Body of pancreas (tissue), 4 donors: Measurements from ENCODE around the gene MARCO. TPM values are rescaled to one million over a fixed set of nuclear protein-coding genes. Genes with fewer than 3 reads are reported as not detected.

Experiments
- ATAC-seq: fragments of 150-250 bp; one replicate; pipeline ENCODE4 v1.9.1; 2016
- DNase-seq, 4 donors: peaks; one replicate each; pipeline ENCODE4 v3.0.0-alpha.2; 2019
- H3K27ac ChIP-seq, 4 donors: fragments of 200-600 bp; sonication (generic); 1 replicate in 3 of 4; 2 replicates in 1 of 4; pipeline versions ENCODE4 v1.5.1 to v1.6.1; 2016 to 2019; ENCODE audit warnings: mild to moderate bottlenecking in 1 of 4, mixed read lengths in 1 of 4, moderate library complexity in 1 of 4
- H3K27me3 ChIP-seq, 2 donors: fragments of 200-600 bp; sonication (generic); one replicate each; pipeline ENCODE4 v1.6.0; 2016; ENCODE audit warnings: mild to moderate bottlenecking in 1 of 2
- H3K36me3 ChIP-seq, 2 donors: fragments of 200-600 bp; sonication (generic); replicated peaks in 1 of 2; 2 replicates each; pipeline ENCODE4 v1.5.1; 2016; ENCODE audit warnings: low read depth in 2 of 2; ENCODE audit not compliant: insufficient read depth in 1 of 2
- H3K4me1 ChIP-seq: fragments of 200-600 bp; sonication (generic); one replicate; pipeline ENCODE4 v1.6.0; 2016
- H3K4me3 ChIP-seq, 2 donors: fragments of 200-600 bp; sonication (generic); 1 replicate in 1 of 2; 2 replicates in 1 of 2; pipeline ENCODE4 v1.5.1; 2016 to 2019
- H3K9me3 ChIP-seq, 3 donors: fragments of 200-600 bp; sonication (generic); 1 replicate in 2 of 3; 2 replicates in 1 of 3; pipeline ENCODE4 v1.5.1; 2016
- POLR2A ChIP-seq, 3 donors: fragments of 450-650 bp; IDR thresholded peaks; one replicate each; pipeline ENCODE4 v1.6.1; 2016; ENCODE audit warnings: antibody characterized with exemption in 3 of 3, mild to moderate bottlenecking in 2 of 3
- WGBS, 2 donors: methylation state at CpG; one replicate each; pipeline ENCODE4 v1.1.5; 2017; 5-methylcytosine and 5-hydroxymethylcytosine counted together
- intact Hi-C: fragments of 100-400 bp; cut with DNase I; formaldehyde crosslinking; loops from one replicate; pipeline ENCODE4 v1.15.1; 2023
- total RNA-seq, 2 donors: library from RNA; depleted of rRNA; stranded (reverse); fragments of >200 nt; gene quantifications; one replicate each; pipeline ENCODE4 v1.1.0, GENCODE V29; 2016
- TF ChIP-seq, protein P1 (sequence below), 7 experiments: fragments of 450-650 bp in 4 of 7; fragments of 200-600 bp in 3 of 7; sonication (generic) in 3 of 7; IDR thresholded peaks; one replicate each; pipeline ENCODE4 v1.5.1; 2016 to 2019; ENCODE audit warnings: antibody characterized with exemption in 7 of 7

Gene MARCO
- total RNA-seq, 2 donors from 2014 or later, result 1.0 TPM; not detected in 1

DNA sequence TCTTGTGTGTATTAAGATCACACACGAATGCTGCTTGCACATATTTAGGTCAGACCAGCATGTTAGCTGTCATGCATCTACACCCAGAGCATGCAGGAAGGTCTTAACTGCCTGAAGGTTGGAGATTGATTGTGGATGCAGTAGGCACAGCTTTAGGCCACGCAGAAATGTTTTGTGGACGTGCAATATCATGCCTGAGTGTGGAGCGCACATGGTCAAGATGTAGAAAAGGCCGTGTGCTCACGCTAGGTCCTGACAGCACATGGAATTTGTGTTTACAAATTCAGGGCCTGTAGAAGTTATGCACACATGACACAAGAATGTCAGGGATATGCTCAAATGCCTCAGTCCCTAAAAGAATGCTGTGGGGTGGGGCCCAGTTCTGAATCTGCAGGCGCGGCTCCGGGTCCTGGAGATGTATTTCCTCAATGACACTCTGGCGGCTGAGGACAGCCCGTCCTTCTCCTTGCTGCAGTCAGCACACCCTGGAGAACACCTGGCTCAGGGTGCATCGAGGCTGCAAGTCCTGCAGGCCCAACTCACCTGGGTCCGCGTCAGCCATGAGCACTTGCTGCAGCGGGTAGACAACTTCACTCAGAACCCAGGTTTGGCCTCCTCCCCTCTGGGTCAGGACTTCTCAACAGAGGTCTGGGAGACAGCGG, 27.9 kb downstream of the MARCO start:
- Histone ChIP-seq H3K27me3 (no peaks in the 10 kb centered on the region), H3K36me3 (no peaks in the 10 kb centered on the region), H3K4me1 (no peaks in the 10 kb centered on the region), H3K27ac (no peak overlapping the region), H3K9me3 (no peaks in the 10 kb centered on the region), H3K4me3 (no peak overlapping the region)
- TF ChIP-seq, protein P1, sequence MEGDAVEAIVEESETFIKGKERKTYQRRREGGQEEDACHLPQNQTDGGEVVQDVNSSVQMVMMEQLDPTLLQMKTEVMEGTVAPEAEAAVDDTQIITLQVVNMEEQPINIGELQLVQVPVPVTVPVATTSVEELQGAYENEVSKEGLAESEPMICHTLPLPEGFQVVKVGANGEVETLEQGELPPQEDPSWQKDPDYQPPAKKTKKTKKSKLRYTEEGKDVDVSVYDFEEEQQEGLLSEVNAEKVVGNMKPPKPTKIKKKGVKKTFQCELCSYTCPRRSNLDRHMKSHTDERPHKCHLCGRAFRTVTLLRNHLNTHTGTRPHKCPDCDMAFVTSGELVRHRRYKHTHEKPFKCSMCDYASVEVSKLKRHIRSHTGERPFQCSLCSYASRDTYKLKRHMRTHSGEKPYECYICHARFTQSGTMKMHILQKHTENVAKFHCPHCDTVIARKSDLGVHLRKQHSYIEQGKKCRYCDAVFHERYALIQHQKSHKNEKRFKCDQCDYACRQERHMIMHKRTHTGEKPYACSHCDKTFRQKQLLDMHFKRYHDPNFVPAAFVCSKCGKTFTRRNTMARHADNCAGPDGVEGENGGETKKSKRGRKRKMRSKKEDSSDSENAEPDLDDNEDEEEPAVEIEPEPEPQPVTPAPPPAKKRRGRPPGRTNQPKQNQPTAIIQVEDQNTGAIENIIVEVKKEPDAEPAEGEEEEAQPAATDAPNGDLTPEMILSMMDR (IDR thresholded peaks at IDR 0.05), result no peak
- TF ChIP-seq POLR2A (IDR thresholded peaks at IDR 0.05), result no peak
- no peak for ATAC-seq
- intact Hi-C loops, result no loop called here
- DNase-seq, result no peak
- 79 to 84% methylated on average over 12 to 16 of the region's 16 CpGs for WGBS, 2 donors

DNA sequence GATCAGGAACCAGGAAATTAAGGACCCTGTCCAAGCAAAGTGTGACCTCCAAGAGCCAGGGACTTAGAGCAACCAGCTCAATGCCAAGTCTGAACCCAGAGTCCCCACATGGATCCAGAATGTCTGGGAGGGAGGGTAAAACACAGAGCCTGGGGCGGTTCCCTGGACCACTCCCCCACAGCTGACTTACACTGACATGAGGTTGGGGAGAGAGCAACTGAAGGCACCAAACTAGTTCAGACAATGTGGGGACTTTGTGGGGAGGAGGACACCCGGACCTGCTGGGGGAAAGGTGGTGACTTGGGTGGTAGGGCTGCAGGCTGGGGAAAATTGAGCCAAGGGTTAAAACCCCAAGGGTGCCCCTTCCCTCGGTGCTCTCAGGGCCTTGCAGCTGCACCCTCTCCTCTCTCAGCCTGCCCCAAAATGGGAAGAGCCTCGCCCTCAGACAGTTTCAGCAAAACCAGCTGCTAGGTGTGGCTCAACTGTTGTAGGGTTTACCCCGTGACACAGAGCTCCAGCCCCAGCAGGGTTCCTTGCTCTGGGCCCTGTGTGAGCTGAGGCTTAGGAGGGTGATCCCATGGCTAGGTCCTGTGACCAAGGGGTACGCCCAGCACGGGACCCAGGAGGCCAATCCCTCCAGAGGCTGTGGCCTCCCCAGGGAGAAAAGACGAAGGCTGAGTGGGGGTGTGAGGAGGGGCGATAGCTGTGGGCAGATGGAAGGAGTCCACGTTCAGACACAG, 28.6 kb downstream of the MARCO start:
- Histone ChIP-seq H3K4me1 (no peaks in the 10 kb centered on the region), H3K4me3 (no peak overlapping the region), H3K27me3 (no peaks in the 10 kb centered on the region), H3K36me3 (no peaks in the 10 kb centered on the region), H3K27ac (no peak overlapping the region), H3K9me3 (no peaks in the 10 kb centered on the region)
- WGBS, 2 donors, result 57 to 70% methylated on average over 8 to 10 of the region's 10 CpGs
- intact Hi-C loops, result no loop called here
- TF ChIP-seq, protein P1 (IDR thresholded peaks at IDR 0.05), result no peak
- ATAC-seq, result no peak
- DNase-seq, result peak in 1 of 4 donors; percentile 50

DNA sequence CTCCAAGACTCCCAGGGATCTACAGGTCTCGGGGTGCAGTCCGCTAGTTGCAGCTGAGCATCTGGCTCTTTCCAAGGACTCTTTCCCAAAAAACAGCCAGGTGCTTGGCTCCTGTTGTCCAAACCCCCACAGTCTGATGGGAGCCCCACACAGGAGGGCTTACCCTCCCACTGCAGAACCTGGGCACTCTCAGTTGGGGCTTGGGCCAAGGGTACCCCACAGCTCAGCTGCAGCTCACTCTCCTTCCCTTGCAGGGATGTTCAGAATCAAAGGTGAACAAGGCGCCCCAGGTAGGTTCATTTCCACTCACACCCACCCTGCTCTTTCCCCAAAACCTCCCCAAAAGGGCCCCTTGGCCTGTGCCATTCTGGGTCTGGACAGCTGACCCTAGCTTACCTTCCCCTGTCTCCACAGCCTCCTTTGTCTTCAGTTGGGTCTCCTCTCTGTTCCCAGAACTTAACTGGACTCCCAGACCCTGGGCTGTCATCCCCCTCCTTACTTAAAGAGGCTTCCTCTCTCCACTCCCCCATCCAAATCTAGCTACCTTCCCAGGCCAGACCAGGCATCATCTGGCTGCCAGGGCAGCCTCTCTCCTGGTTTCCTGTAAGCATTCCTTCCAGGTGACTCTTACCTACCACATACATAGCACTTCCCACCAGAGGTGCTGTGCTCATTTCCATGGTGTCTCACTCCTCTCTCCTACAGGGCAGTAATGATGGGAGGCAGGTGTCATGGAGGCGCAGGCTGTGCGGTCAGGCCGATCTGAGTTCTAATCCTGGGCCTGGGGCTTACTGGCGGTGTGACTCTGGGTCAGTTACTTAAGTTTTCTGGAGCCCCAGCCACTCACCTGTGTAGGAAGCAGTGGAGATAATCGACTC, 29.5 kb downstream of the MARCO start:
- ATAC-seq (no peak), DNase-seq (no peak)
- WGBS, 2 donors, result 65 to 73% methylated on average over 6 to 8 of the region's 8 CpGs
- H3K4me3 ChIP-seq, result no peak overlapping the region
- H3K27ac ChIP-seq, result no peak overlapping the region
- H3K9me3 ChIP-seq, result no peaks in the 10 kb centered on the region
- intact Hi-C loops, result no loop called here
- H3K27me3 ChIP-seq, result no peaks in the 10 kb centered on the region
- TF ChIP-seq, protein P1 (IDR thresholded peaks at IDR 0.05), result no peak
- TF ChIP-seq POLR2A (IDR thresholded peaks at IDR 0.05), result no peak
- no peaks in the 10 kb centered on the region for H3K4me1 ChIP-seq
- no peaks in the 10 kb centered on the region for H3K36me3 ChIP-seq

DNA sequence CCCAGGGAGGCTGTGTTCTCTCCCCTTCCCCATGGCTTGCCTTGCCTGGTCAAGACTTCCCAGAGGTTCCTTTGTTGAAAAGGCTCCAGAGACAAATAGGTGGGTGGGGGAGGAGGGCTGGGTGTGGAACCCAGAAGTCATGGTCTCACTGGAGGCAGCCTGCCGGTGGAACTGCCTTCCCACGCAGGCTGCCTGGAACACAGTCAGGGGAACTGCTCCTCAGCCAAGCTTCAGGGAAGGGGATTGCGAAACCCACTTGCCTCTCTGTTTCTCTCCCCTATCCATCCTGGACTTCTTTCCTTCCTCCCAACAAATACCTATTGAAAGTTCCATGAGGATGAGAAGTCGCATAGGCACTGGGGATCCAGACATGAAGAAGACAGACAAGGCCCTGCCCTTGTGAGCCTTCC, 31.6 kb downstream of the MARCO start:
- no peak overlapping the region for H3K27ac ChIP-seq

More for the DNA sequence above, 31.6 kb downstream of the MARCO start:
- Histone ChIP-seq H3K36me3 (no peaks in the 10 kb centered on the region), H3K9me3 (no peaks in the 10 kb centered on the region), H3K27me3 (no peaks in the 10 kb centered on the region), H3K4me1 (no peaks in the 10 kb centered on the region), H3K4me3 (no peak overlapping the region)
- WGBS, 2 donors, result 64 to 74% methylated on average over 4 of the region's 4 CpGs
- TF ChIP-seq, protein P1 (IDR thresholded peaks at IDR 0.05), result no peak
- TF ChIP-seq POLR2A (IDR thresholded peaks at IDR 0.05), result no peak
- no peak for ATAC-seq
- DNase-seq, result peak in 2 of 4 donors; percentile 15 to 43
- intact Hi-C loops, result no loop called here
